ENCODE data around the gene DCBLD2. TPM values are rescaled to one million over a fixed set of nuclear protein-coding genes. Genes with fewer than 3 reads are reported as not detected.
A peak's percentile ranks its signal among the peaks of the same experiment; 100 is the strongest.

Gene DCBLD2
- total RNA-seq, 1 donor from 2014 or later = 553 TPM

DNA sequence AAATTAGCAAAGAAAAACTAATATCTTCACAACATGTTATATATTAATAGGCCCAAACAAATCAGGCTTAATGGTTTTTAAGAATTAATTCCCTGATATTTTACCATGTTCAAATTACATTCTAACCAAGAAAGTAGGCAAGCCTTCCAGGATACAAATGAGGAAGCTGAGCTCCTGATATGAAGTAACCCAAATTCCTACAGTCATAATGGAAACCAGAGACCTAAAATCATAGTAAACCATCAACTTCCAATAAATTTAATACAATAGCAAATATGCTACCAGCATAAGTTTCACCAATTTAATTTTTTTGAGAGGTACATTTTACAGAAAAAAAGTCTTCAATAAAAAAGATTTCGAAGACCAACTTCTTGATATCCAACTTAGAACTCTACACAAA lies 3.8 kb downstream of the DCBLD2 start:
- peak overlapping the region; percentile 96 for H3K4me3 ChIP-seq (ENCODE audit: low read depth, low read length)
- no peaks in the 10 kb centered on the region for H3K27me3 ChIP-seq (ENCODE audit: control insufficient read depth, insufficient read depth, low read length)
- TF ChIP-seq, protein P1, sequence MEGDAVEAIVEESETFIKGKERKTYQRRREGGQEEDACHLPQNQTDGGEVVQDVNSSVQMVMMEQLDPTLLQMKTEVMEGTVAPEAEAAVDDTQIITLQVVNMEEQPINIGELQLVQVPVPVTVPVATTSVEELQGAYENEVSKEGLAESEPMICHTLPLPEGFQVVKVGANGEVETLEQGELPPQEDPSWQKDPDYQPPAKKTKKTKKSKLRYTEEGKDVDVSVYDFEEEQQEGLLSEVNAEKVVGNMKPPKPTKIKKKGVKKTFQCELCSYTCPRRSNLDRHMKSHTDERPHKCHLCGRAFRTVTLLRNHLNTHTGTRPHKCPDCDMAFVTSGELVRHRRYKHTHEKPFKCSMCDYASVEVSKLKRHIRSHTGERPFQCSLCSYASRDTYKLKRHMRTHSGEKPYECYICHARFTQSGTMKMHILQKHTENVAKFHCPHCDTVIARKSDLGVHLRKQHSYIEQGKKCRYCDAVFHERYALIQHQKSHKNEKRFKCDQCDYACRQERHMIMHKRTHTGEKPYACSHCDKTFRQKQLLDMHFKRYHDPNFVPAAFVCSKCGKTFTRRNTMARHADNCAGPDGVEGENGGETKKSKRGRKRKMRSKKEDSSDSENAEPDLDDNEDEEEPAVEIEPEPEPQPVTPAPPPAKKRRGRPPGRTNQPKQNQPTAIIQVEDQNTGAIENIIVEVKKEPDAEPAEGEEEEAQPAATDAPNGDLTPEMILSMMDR (IDR thresholded peaks at IDR 0.05; ENCODE audit: insufficient read depth, low read length, poor library complexity, severe bottlenecking) = no peak
- peaks cover 3% of the 10 kb centered on the region for H3K36me3 ChIP-seq (ENCODE audit: control insufficient read depth, insufficient read depth, low read length)
- DNase-seq (ENCODE audit: low read depth) = no peak

DNA sequence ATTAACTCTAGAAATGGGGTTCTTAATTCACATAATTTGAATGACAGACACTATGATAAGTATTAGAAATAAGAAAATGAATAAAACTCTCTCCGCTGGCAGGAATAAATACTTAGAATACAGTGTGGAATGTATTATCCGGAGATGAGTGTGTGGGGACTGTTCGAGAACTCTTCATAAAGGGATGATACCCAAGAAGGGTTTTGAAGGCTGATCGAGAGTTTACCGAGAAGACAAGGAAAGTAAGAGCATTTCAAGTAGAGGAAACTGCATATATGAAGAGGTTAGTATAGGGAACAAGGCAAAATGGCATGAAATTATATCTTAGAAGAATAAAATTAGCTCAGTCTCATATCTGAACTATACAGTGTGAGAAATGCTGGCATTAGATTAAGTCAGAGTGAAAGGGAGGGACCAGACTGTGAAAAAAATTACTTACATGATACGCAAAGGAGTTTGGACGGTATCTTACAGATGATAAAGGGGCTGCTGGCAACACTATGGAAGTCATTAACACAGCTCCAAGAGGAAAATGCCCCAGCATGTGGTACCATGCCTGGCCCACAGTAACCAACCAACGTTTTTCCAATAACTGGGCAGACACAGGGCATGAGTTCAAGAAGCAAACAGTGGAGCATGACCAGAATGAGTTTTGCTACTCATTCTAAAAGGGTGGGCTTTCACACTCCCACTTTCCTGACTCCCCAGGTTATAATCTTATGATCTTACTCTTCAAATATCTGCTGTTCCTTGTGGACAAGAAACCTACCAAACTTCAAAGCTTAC lies 6.5 kb downstream of the DCBLD2 start:
- TF ChIP-seq, protein P1 (IDR thresholded peaks at IDR 0.05; ENCODE audit: insufficient read depth, low read length, poor library complexity, severe bottlenecking) = no peak
- H3K27me3 ChIP-seq (ENCODE audit: control insufficient read depth, insufficient read depth, low read length) = no peaks in the 10 kb centered on the region
- no peak for DNase-seq (ENCODE audit: low read depth)
- H3K36me3 ChIP-seq (ENCODE audit: control insufficient read depth, insufficient read depth, low read length) = peaks cover 4% of the 10 kb centered on the region
- peak overlapping the region; percentile 96 for H3K4me3 ChIP-seq (ENCODE audit: low read depth, low read length)

DNA sequence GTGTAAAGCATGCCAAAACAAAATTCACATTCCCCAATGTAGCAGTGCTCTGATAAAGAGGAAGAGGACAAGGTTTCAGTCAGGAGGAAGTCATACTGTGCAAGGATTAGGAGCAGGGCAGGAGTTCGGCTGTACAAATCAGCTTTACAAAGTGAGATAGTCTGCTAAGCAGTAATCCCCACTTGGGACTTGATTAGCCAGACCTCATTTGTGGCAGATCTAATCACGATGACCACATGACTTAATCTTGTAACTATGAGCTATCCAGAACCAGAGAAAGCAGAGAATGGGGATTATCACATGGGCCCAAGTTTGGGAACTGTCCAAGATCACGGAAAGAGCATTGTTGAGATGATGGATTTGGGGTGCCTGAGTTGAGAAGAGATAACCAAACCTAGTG lies 7.8 kb downstream of the DCBLD2 start:
- H3K4me3 ChIP-seq (ENCODE audit: low read depth, low read length) = peak overlapping the region; percentile 96
- no peak for DNase-seq (ENCODE audit: low read depth)

DNA sequence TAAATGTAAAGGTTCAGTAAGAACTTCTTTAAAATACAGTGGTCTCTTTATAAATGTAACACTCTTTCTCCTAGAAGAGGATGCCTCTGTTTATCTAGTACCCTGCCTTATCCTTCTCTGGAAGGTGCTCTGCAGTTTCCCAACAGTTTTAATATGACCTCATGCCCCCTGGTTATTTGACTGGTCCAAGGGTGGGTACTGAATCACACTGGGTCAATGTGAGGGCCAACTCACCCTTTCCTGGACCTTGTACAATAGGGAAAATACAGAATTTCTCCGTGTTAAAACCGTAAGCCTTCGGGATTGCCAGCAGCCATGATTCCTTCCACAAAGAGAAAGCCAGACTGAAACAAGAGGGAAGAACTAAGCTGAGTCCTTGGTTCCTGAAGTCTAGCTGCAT lies 9.2 kb downstream of the DCBLD2 start:
- TF ChIP-seq, protein P1 (IDR thresholded peaks at IDR 0.05; ENCODE audit: insufficient read depth, low read length, poor library complexity, severe bottlenecking) = no peak
- DNase-seq (ENCODE audit: low read depth) = no peak
- peak overlapping the region; percentile 96 for H3K4me3 ChIP-seq (ENCODE audit: low read depth, low read length)
- peaks cover 4% of the 10 kb centered on the region for H3K36me3 ChIP-seq (ENCODE audit: control insufficient read depth, insufficient read depth, low read length)
- no peaks in the 10 kb centered on the region for H3K27me3 ChIP-seq (ENCODE audit: control insufficient read depth, insufficient read depth, low read length)

More for the DNA sequence above, 7.8 kb downstream of the DCBLD2 start:
- TF ChIP-seq, protein P1 (IDR thresholded peaks at IDR 0.05; ENCODE audit: insufficient read depth, low read length, poor library complexity, severe bottlenecking) = no peak
- peaks cover 4% of the 10 kb centered on the region for H3K36me3 ChIP-seq (ENCODE audit: control insufficient read depth, insufficient read depth, low read length)
- no peaks in the 10 kb centered on the region for H3K27me3 ChIP-seq (ENCODE audit: control insufficient read depth, insufficient read depth, low read length)

DNA sequence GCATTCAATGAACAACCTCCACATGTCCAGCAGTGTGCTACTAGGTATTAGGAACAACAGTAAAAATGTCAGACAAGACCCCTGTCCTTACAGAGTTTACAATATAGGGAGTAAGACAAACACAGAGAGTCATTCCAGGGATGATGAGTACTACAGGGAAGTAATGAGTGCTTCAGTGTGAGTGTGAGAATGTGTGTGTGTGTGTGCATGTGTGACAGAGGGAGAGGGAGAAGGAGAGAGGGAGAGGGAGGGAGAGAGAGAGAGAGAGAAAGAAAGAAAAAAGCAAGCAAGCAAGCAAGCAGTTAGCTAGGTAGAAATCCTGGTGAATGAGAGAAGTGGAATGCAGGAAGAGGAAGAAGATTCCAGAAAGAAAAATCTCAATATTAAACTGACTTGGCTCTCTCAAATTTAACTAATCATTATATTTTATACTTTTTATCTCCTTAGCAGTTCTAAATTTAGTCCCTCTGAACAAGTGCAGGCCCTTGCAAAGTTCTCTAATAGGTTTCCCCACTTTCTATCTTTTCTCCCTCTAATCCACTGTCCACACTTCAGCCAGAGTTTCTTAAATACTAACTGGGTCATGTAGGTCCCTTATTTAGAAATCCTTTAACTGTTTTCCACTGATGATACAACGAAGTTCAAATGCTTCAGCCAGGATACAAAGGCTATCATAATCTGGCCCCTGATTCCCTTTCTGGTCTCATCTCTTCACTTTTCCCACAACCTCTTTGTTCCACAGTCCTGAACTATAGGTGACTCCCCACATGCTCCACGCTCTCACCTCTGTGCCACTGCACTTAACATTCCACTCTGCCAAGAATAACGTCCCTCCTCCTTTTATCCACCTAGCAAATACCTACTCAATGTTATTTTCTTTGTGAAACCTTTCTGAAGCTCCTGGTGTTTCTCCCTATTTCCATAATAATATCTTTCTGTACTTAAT lies 10.3 kb downstream of the DCBLD2 start:
- Histone ChIP-seq H3K36me3 (ENCODE audit: control insufficient read depth, insufficient read depth, low read length) (peaks cover 4% of the 10 kb centered on the region), H3K27me3 (ENCODE audit: control insufficient read depth, insufficient read depth, low read length) (no peaks in the 10 kb centered on the region), H3K4me3 (ENCODE audit: low read depth, low read length) (peak overlapping the region; percentile 96)
- TF ChIP-seq, protein P1 (IDR thresholded peaks at IDR 0.05; ENCODE audit: insufficient read depth, low read length, poor library complexity, severe bottlenecking) = no peak
- DNase-seq (ENCODE audit: low read depth) = no peak

Data from kidney epithelial cell (primary cell).